Measurements from ENCODE around the gene EGLN1. TPM values are rescaled to one million over a fixed set of nuclear protein-coding genes. Genes with fewer than 3 reads are reported as not detected.
"Not testable (repeated sequence)": the region's sequence is repeated elsewhere in the genome, so short reads cannot be mapped to it uniquely, and the experiment has no call there.

Gene EGLN1
- total and polyA plus RNA-seq, 10 of the 15 experiments (the other 5 are each of a cell fraction or from before 2014, with no cell fraction given): 2.4 to 46.6 (median 8.7) TPM

GRCh38 chr1:231460614-231461013 lies 38.5 kb upstream of the EGLN1 start (continued):
- TF ChIP-seq IRF5 (IDR thresholded peaks at IDR 0.05; ENCODE audit: borderline replicate concordance): peak; percentile 25; the same call in 1 of the 2 replicates
- TF ChIP-seq SMAD1 (IDR thresholded peaks at IDR 0.05; ENCODE audit: low read depth, partially characterized antibody): no peak
- TF ChIP-seq PML (IDR thresholded peaks at IDR 0.05; ENCODE audit: low read length): no peak
- no peak for TF ChIP-seq TBL1XR1 (IDR thresholded peaks at IDR 0.05; ENCODE audit: low read depth, low read length)
- peak; percentile 94 for TF ChIP-seq BACH1 (IDR thresholded peaks at IDR 0.05; ENCODE audit: borderline replicate concordance)
- 0 out of 2 replicates have a peak, but pooled peaks have one; percentile 44 for TF ChIP-seq BMI1 (IDR thresholded peaks at IDR 0.05; ENCODE audit: borderline replicate concordance)

- H3K9ac ChIP-seq (ENCODE audit: control insufficient read depth, insufficient read depth, low read length); H3K4me3 ChIP-seq; RAD21 ChIA-PET (ENCODE audit: unreplicated experiment); H3K36me3 ChIP-seq (ENCODE audit: control insufficient read depth in 2 of 2, insufficient read depth in 2 of 2, low read length in 1 of 2); H3K79me2 ChIP-seq (ENCODE audit: control insufficient read depth, insufficient read depth, low read length); H3K9me3 ChIP-seq (replicated peaks; ENCODE audit: control insufficient read depth, insufficient read depth, low read length); H4K20me1 ChIP-seq (ENCODE audit: control insufficient read depth, insufficient read depth); POLR2A ChIA-PET; CTCF ChIA-PET; H3K27me3 ChIP-seq (replicated peaks in 1 of 2; ENCODE audit: control insufficient read depth in 2 of 2, insufficient read depth in 2 of 2, low read length in 1 of 2); H3K4me1 ChIP-seq (ENCODE audit: control insufficient read depth, insufficient read depth, low read length); H2AFZ ChIP-seq (ENCODE audit: control insufficient read depth, low read depth, low read length); in situ Hi-C loops (cut with MboI); SMC1A ChIA-PET (ENCODE audit: uncharacterized antibody, unreplicated experiment); ATAC-seq; H3K4me2 ChIP-seq (ENCODE audit: control insufficient read depth, insufficient read depth); BruUV-seq (replicated peaks); intact Hi-C loops (cut with micrococcal nuclease; ENCODE audit: unreplicated experiment); H3K27ac ChIP-seq (ENCODE audit: control insufficient read depth, insufficient read depth); FAIRE-seq; DNase-seq (ENCODE audit: low read depth, low spot score): not testable (repeated sequence)
- WGBS (ENCODE audit: insufficient coverage, insufficient replicate concordance, low lambda C conversion rate, missing lambda C conversion rate): 61% methylated on average over 1 of the region's 1 CpG
Measured at GRCh38 chr1:231459438-231459837, 37.4 kb upstream of the EGLN1 start.

- H3K36me3 ChIP-seq (ENCODE audit: control insufficient read depth in 2 of 2, insufficient read depth in 2 of 2, low read length in 1 of 2); H2AFZ ChIP-seq (ENCODE audit: control insufficient read depth, low read depth, low read length); H3K4me2 ChIP-seq (ENCODE audit: control insufficient read depth, insufficient read depth); RAD21 ChIA-PET (ENCODE audit: unreplicated experiment); H3K27ac ChIP-seq (ENCODE audit: control insufficient read depth, insufficient read depth); H3K79me2 ChIP-seq (ENCODE audit: control insufficient read depth, insufficient read depth, low read length); CTCF ChIA-PET; DNase-seq (ENCODE audit: low read depth, low spot score); H3K27me3 ChIP-seq (replicated peaks in 1 of 2; ENCODE audit: control insufficient read depth in 2 of 2, insufficient read depth in 2 of 2, low read length in 1 of 2); FAIRE-seq; H3K4me1 ChIP-seq (ENCODE audit: control insufficient read depth, insufficient read depth, low read length); H4K20me1 ChIP-seq (ENCODE audit: control insufficient read depth, insufficient read depth); ATAC-seq; H3K9me3 ChIP-seq (replicated peaks; ENCODE audit: control insufficient read depth, insufficient read depth, low read length); H3K4me3 ChIP-seq; H3K9ac ChIP-seq (ENCODE audit: control insufficient read depth, insufficient read depth, low read length); intact Hi-C loops (cut with micrococcal nuclease; ENCODE audit: unreplicated experiment); in situ Hi-C loops (cut with MboI); SMC1A ChIA-PET (ENCODE audit: uncharacterized antibody, unreplicated experiment); BruUV-seq (replicated peaks); POLR2A ChIA-PET: not testable (repeated sequence)
Measured at GRCh38 chr1:231457956-231458355, 35.9 kb upstream of the EGLN1 start.

GRCh38 chr1:231454133-231454532 lies 32.0 kb upstream of the EGLN1 start:
- H3K36me3 ChIP-seq (ENCODE audit: control insufficient read depth in 2 of 2, insufficient read depth in 2 of 2, low read length in 1 of 2); H3K79me2 ChIP-seq (ENCODE audit: control insufficient read depth, insufficient read depth, low read length); RAD21 ChIA-PET (ENCODE audit: unreplicated experiment); POLR2A ChIA-PET; DNase-seq (ENCODE audit: low read depth, low spot score); H3K9me3 ChIP-seq (replicated peaks; ENCODE audit: control insufficient read depth, insufficient read depth, low read length); CTCF ChIA-PET; H3K4me1 ChIP-seq (ENCODE audit: control insufficient read depth, insufficient read depth, low read length); H4K20me1 ChIP-seq (ENCODE audit: control insufficient read depth, insufficient read depth); H3K9ac ChIP-seq (ENCODE audit: control insufficient read depth, insufficient read depth, low read length); ATAC-seq; intact Hi-C loops (cut with micrococcal nuclease; ENCODE audit: unreplicated experiment); SMC1A ChIA-PET (ENCODE audit: uncharacterized antibody, unreplicated experiment); H3K27ac ChIP-seq (ENCODE audit: control insufficient read depth, insufficient read depth); FAIRE-seq; H3K27me3 ChIP-seq (replicated peaks in 1 of 2; ENCODE audit: control insufficient read depth in 2 of 2, insufficient read depth in 2 of 2, low read length in 1 of 2); H3K4me2 ChIP-seq (ENCODE audit: control insufficient read depth, insufficient read depth); BruUV-seq (replicated peaks); H2AFZ ChIP-seq (ENCODE audit: control insufficient read depth, low read depth, low read length); H3K4me3 ChIP-seq; in situ Hi-C loops (cut with MboI): not testable (repeated sequence)
- WGBS (ENCODE audit: insufficient coverage, insufficient replicate concordance, low lambda C conversion rate, missing lambda C conversion rate): 74% methylated on average over 25 of the region's 29 CpGs

Measured in GM12878 (cell line).